Frontal cortex (tissue), 4 donors: ENCODE data around the gene TMUB2. TPM values are rescaled to one million over a fixed set of nuclear protein-coding genes. Genes with fewer than 3 reads are reported as not detected.

Experiments
- DNase-seq, 2 donors: peaks; one replicate each; pipeline ENCODE4 v3.0.0; 2012; ENCODE audit warnings: low spot score in 2 of 2
- FAIRE-seq: peaks from 2 replicates; lab custom pipeline; 2012; peaks lifted over from hg19 to GRCh38; lab: Jason Lieb, UNC
- total RNA-seq: library from RNA; depleted of rRNA; stranded (reverse); fragments of >200 nt; gene quantifications from one replicate; pipeline ENCODE4 v1.2.3, GENCODE V29; 2014
- donor health status: control.
- donor health status: control.
- donor health status: control.

The TMUB2 gene
- total RNA-seq, 1 donor from 2014 or later, result 22.0 TPM

DNA sequence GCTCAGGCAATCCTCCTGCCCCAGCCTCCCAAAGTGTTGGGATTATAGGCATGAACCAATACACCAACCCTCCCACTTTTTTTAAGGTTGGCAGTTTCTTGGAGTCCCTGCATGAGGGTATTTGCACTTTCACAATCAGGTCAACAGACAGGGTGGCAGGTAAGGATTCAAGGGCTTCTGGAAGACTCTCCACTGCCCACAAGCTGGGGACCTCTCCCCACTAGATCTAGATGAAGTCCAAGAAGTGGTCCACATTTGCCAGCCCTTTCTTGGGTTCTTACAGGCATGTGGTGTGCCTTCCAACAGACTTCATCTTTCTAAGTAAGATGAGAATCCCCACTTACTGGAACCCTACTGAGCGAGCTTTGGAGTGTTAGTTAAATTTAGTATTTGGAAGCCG, 12.3 kb upstream of the TMUB2 start:
- no peak for FAIRE-seq

DNA sequence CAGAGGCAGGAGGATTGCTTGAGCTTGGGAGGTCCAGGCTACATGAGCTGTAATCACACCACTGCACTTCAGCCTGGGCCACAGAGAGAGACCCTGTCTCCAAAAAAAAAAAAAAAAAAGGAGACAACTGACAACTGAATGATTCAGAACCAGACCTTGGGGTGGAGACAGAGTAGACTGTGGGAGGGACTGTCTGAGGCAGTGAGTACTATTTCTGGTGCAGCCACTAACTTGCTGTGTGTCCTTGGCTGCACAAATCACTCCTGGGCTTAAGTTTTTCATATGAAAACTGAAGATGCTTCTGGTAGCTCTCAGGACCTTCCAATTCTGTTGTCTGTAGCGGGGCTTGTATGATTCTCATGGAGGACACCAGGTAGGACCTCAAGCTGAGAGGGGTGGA, 10.5 kb upstream of the TMUB2 start:
- DNase-seq (no peak), FAIRE-seq (no peak)

More for the DNA sequence above, 12.3 kb upstream of the TMUB2 start:
- DNase-seq, result no peak

DNA sequence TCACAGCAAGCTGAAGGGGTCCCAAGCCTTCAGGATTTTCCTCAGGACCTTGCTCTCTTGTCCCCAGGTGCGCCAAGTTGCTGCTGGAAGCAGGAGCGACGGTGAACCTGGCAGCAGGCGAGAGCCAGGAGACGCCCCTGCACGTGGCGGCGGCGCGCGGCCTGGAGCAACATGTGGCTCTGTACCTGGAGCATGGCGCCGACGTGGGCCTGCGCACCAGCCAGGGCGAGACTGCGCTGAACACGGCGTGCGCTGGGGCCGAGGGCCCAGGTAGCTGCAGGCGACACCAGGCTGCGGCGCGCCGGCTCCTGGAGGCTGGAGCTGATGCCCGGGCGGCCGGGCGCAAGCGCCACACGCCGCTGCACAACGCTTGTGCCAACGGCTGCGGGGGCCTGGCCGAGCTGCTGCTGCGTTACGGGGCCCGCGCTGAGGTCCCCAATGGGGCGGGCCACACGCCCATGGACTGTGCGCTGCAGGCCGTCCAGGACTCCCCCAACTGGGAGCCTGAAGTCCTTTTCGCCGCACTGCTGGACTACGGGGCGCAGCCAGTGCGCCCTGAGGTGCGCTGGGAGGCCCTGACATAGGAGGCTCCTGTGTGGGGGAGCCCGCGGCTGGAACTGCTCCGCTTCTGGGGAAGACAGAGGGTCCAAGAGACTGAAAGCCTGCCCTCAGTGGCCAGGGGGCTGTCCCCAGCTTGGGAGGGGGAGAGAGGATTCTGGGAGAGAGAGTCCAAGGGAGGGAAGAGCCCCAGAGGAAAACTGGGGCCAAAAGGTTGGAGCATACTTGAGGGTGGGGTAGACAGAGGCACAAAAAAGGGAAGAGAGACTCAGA, 9.9 kb upstream of the TMUB2 start:
- FAIRE-seq (no peak), DNase-seq (no peak)

DNA sequence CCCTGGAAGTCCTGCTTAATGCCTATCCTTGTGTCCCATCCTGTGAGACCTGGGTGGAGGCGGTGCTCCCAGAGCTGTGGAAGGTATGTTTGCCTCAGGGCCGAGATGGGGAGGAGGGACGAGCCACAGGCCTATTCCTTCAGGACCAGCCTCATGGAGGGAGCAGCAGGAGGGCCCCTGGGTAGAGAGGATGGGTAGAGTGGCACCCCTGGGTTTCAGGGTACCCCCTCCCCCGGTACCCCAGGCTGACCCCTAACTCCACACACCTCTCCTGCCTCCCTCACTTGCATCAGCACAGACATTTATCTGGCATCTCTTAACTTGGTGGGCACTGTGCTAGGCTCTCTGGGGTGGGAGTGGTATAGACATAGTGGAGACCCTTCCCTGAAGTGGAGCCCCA, 9.1 kb upstream of the TMUB2 start:
- FAIRE-seq, result no peak

DNA sequence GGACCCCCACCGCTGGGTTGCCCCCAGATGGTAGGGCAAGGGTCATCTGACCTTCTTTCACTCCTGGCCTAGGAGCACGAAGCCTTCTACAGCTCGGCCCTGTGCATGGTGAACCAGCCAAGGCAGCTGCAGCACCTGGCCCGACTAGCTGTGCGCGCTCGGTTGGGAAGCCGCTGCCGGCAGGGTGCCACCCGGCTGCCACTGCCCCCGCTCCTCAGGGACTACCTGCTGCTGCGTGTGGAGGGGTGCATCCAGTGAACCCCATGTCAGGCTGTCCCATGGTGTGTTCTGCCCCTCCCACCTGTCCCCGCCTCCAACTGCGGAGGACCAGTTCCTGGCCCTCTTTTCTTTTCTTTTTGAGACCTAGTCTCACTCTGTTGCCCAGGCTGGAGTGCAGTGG, 8.6 kb upstream of the TMUB2 start:
- FAIRE-seq, result no peak
- DNase-seq, result no peak

More for the DNA sequence above, 9.1 kb upstream of the TMUB2 start:
- no peak for DNase-seq

DNA sequence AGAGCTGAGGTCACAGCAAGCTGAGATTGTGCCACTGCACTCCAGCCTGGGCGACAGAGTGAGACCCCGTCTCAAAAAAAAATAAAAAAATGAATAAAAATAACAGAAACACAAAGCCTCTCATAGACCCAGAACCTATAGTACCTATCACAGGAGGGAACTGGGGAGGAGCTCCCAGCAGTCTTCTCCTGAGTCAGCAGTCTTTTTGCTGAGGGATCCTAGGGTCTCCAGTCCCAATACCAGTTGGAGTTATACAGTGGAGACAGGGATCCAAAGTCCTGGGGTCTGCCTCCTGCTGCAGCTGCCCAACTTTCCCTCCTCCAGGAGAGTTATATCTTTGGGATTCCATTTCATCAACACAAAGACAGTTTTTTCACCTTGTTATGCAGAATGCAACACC, 3.7 kb upstream of the TMUB2 start:
- FAIRE-seq (no peak), DNase-seq (no peak)

DNA sequence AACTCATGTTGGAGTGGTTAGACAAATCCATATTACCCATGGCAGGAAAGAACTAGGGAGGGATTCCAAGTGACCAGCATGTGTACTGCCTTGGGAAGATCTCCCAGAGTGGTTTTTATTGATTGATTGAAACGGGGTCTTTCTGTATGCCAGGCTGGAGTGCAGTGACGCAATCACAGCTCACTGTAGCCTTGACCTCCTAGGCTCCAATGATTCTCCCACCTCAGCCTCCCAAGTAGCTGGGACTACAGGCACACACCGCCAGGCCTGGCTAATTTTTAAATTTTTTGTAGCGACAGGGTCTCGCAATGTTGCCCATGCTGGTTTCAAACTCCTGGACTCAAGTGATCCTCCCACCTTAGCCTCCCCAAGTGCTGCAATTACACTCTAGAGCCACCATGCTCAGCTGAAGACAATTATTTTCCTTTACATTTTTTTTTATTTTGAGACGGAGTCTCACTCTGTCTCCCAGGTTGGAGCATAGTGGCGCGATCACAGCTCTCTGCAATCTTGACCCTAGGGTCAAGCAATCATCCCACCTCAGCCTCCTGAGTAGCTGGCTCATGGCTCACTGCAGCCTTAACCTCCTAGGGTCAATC, 2.5 kb upstream of the TMUB2 start:
- FAIRE-seq, result no peak

DNA sequence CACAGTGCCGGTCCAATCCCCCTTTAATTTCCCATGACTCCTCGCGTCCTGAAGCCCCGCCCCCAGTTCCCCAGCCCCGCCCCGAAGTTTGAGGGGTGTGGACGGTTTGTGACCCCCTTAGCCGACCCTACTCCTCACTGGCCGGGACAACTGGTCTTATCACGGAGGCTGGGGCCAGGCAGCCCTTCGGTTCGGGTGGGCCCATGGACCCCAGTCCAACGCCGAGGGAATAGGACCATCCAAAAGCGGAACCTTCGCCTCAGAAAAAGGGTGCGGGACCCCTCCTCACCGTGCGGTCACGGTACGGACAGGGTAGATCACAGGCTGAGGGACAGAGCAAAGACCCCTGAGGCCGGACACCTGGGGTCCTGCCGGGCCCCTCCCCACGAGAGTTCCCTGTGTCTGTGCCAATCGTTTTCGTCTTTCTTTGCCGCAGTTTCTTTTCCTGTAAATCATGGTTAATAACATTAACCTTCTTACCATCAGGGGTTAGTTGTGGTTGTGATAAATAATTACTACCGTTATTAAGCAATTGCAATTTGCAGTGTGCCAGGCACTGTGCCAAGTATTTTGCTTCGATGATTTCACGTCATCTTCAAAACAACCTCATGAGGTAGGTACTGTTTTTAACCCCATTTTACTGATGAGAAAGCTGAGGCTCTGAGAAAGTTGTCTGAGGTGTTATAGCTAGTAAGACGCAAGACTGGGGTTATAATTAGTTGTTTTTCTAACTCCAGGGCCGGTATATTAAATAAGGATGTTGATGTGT, 543 bp downstream of the TMUB2 start:
- FAIRE-seq, result no peak
- no peak for DNase-seq

More for the DNA sequence above, 2.5 kb upstream of the TMUB2 start:
- no peak for DNase-seq

DNA sequence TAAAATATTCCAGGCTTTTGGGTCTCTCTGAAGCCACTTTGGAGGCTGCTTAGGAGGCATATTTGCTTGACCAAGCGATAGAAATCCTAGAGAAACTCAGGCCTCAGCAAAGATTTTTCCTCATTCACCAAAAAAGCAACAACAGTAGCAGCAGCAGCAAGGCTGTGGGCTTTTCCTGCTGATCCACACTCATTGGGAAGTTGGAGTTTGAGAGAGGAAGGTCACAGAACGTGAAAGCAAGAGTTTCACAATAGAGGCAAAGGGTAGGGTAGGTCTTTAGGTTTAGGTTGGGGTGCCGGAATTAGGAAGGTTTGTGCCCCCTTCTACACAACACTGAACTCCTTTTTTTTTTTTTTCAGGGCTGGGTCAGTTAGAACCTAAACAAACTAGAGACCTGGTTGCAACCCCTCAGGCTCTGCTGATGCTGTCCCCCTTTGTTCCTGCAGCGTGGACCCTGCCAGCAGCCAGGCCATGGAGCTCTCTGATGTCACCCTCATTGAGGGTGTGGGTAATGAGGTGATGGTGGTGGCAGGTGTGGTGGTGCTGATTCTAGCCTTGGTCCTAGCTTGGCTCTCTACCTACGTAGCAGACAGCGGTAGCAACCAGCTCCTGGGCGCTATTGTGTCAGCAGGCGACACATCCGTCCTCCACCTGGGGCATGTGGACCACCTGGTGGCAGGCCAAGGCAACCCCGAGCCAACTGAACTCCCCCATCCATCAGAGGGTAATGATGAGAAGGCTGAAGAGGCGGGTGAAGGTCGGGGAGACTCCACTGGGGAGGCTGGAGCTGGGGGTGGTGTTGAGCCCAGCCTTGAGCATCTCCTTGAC, 2.0 kb downstream of the TMUB2 start:
- DNase-seq (no peak), FAIRE-seq (no peak)

DNA sequence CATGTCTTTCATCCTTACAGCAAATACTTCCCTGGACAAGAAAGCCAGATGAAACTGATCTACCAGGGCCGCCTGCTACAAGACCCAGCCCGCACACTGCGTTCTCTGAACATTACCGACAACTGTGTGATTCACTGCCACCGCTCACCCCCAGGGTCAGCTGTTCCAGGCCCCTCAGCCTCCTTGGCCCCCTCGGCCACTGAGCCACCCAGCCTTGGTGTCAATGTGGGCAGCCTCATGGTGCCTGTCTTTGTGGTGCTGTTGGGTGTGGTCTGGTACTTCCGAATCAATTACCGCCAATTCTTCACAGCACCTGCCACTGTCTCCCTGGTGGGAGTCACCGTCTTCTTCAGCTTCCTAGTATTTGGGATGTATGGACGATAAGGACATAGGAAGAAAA, 3.7 kb downstream of the TMUB2 start:
- no peak for FAIRE-seq
- DNase-seq, result no peak

DNA sequence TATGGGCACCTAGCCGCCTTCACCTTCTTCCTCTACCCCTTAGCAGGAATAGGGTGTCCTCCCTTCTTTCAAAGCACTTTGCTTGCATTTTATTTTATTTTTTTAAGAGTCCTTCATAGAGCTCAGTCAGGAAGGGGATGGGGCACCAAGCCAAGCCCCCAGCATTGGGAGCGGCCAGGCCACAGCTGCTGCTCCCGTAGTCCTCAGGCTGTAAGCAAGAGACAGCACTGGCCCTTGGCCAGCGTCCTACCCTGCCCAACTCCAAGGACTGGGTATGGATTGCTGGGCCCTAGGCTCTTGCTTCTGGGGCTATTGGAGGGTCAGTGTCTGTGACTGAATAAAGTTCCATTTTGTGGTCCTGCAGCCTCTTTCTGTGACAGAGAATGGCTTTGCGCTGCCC, 4.6 kb downstream of the TMUB2 start:
- DNase-seq (no peak), FAIRE-seq (no peak)

DNA sequence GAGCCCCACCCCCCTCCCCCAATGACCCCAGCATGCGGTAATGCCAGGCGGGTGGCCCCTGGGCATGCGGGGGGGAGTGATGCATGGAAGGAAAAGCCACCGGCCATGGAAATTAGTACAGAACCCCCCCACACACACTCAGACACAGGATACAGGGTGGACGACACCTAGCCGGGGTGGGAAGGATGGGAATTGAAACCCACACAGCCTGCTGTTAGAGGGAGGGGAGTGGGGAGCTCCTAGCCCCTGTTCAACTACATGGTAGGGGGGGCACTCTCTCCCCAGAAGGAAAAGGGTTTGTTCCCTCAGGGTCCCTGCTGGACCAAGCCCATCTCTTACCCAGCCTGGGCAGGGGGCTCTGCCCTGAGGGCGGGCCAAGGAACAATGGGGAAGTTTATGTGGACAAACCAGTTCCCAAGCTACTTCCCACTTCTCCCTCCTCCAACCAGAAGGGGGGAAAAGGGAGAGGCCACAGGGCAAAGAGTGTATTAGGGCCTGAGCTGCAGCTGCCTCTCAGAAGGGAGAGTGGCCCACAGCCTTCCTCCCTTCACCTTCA, 5.2 kb downstream of the TMUB2 start:
- no peak for DNase-seq
- FAIRE-seq, result no peak

DNA sequence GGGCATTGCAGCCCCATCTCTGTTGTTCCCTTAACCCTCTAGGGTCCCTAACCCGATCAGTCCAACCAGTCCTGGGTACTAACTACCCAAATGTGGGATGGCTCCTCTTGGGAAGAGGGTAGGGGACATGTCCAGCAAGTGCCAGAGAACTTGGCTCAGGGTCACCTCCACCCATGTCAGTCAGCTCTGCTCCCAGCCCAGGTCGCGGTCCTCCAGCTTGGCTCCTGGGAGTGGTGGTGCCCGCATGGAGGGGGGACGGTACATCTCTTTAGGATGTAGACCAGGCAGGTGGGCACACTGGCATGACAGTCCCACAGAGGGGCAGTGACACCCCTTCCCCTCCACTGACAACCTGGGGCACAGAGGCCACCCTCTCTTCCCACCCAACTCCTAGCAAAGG, 6.0 kb downstream of the TMUB2 start:
- FAIRE-seq, result no peak
- DNase-seq, result no peak

DNA sequence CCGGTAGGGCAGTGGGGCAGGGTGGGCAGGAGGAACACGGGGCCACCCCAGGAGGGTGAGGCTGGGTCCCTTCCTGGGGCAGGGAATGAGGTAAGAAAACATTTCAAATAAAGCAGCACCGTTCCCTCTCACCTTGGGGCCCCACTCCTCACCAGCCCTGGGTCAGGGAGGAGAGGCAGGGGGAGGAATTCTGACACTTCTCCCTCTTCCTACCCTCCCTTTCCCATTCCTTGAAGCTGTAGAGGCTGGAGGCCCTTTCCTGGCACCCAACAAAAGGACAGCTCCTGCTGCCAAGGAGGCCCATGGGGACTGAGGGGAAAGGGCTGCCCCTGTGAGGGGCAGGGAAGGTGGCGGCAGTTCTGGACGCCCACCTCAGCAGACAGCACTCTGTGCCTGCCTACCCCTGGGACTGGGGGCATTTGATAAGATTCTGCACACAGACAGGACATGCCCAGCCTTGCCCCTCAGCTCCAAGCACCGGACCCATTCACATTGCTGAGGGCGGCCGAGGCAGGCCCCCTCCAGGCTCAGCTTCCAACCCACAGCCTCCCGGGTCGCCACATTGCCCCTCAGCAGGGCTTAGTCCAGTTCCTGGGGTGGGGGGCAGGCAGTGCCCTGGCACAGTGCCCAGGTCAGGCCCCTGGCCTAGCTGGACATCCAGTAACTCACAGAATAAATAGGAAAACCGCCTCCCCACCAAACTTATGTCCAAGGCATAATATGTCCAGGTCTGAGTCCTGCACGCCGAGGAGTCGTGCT, 6.7 kb downstream of the TMUB2 start:
- DNase-seq, result no peak

DNA sequence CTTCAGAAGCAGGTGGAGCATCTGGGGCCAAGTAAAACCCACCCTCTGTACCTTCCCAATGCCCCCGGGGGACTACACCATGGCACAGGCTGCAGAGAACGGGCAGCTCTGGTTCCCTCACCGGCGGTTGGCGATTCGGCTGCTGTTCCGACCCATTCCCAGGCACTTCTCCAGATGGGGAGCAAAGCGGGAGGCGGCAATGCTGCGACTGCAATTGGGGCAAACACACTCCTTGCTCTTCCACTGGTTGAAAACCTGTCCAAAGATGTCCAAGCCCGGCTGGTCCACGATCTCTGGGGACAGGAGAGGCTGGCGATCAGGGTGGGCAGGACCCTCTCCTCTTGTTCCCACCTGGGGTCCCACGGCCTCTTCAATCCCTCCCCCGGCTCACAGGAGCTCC, 10.3 kb downstream of the TMUB2 start:
- DNase-seq (no peak), FAIRE-seq (no peak)

More for the DNA sequence above, 6.7 kb downstream of the TMUB2 start:
- FAIRE-seq, result no peak

DNA sequence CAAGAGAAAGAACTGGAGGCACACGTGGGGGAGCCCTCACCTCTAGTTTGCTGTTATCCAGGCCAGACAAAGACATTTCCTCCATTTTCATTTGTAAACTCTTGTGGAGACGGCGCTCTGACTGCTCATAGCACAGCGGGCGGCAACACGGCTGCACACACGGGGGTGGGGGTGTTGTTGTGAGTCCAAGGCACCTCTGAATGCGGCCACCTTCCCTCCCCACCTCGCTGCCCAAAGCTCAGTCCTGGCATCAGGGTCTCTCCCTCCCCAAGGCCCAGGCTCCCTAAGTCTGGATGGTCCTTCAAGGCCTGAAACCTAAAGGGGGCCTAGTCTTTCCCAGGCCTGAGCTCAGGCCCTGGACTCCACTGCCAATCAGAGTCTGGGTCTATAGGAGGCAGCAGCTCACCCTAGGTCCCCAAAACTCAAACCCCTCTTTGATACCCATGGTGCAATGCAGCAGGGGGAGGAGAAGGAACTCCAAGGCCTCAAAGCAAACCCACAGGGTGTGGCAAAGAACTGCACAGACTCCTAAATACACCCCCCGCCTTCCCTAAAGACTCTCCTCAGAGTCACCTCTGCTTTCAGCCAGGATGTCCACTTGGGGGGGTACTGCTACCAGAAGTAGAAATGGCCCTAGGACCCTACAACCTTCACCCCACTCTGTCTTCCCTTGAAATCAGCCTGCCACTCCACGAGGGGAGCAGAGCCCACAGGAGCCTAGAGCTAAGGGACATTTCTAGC, 11.4 kb downstream of the TMUB2 start:
- FAIRE-seq (no peak), DNase-seq (no peak)

DNA sequence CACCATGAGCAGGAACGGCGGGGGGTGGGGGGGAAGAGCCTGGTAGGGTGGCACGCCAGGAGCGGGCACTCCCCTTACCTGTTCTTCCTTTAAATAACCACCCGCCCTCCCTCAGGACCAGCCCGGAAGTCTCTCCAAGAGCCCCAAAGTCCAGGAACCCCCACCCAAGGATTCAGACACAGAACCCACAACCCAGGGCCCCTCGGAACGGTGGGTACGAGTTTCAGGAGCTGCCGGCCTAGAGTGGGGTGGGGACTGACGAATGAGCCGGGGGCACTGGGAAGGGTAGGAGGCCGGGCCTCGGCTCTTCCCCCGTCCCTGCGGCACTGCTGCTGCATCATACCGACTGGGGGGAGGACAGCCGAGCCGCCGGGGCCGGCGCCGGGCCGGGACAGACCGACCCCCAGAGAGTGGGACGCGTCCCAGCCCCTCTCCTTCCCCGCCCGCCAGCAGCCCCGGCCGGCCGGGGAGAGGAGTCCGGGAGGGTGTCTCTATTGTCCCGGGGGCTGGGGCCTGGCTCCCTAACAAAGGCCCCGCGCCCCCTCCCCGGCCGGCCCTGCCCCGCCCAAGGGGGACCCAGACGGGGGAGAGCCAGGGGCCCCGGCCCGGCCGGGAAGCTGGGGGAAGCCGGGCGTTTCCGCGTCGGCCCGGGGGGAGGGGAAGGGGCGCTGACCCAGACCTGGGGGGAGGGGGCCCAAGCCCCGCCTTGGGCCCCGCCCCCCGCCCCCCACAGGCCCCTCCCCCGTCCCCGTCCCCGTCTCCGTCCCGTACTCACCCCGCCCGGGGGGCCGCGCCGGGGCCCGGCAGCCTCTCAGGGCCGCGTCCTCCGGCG, 12.2 kb downstream of the TMUB2 start:
- DNase-seq, result peak; percentile 88
- no peak for FAIRE-seq
